ENCODE data around the gene MERTK. TPM values are rescaled to one million over a fixed set of nuclear protein-coding genes. Genes with fewer than 3 reads are reported as not detected.
A peak's percentile ranks its signal among the peaks of the same experiment; 100 is the strongest.

Gene MERTK
- total and polyA plus RNA-seq, 2 of the 13 experiments (the other 11 are each of a cell fraction or from before 2014, with no cell fraction given) = 37.3 to 44.7 TPM

DNA sequence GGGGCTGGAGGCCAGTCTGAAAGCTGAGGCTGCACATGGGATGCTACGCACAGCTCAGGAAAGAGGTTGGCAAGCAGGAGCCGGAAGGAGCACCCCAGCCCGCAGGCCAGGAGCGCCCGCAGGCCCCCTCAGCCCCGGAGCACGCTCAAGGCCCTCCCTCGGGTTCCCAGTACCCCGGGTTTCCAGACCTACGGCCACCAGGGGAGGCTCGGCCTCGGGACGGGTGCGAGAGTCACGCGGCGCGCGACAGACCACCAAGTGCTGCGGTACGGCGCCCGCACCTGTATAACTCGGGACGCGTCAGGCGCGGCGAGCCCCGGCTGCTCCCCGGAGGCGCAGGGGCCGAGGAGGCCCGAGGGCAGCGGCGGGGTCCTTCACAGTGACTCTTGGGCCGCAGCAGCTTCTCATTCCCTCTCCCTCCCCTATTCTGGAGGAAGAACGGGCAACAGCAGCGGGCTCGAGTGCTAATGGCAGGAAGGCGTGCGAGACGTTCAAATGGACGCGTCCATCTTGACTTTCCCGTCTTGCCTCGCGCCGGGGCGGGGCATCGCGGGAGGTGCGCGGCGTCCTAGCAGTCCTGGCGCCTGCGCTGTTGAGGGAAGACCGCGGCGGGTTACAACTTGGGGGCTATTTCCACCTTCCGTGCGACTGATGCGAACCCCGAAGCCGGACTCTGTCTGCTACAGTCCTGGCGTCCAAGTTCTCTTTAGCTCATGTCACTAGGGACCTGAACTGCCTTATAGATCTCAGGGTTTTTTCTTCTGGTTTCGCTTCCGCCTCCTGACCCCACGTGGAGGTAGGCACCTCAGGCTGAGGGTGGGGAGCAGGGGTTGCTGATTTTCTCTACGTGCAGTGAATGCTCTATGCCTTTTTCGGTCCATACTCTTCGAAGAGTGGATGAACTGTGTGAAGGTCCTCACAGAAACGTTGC lies 14.5 kb upstream of the MERTK start, which contains the start of gene ANAPC1 (continued):
- TF ChIP-seq HOXA3 (CRISPR knock-in tag; IDR thresholded peaks at IDR 0.05) (peak; percentile 94), ARHGAP35 (CRISPR knock-in tag; IDR thresholded peaks at IDR 0.05; ENCODE audit: borderline replicate concordance) (peak; percentile 77), ZNF672 (CRISPR knock-in tag; IDR thresholded peaks at IDR 0.05) (no peak), ZKSCAN1 (IDR thresholded peaks at IDR 0.05; ENCODE audit: low read length) (no peak), PHF21A (CRISPR knock-in tag; IDR thresholded peaks at IDR 0.05) (peak; percentile 87; the same call in 1 of the 2 replicates), NFYC (CRISPR knock-in tag; IDR thresholded peaks at IDR 0.05) (no peak; the same call in 1 of the 2 replicates), ZNF280D (CRISPR knock-in tag; IDR thresholded peaks at IDR 0.05) (no peak; the same call in 1 of the 2 replicates), MEF2D (CRISPR knock-in tag; IDR thresholded peaks at IDR 0.05) (0 out of 2 replicates have a peak, but pooled peaks have one; percentile 28), ARID3A (IDR thresholded peaks at IDR 0.05; ENCODE audit: low read depth, low read length) (no peak), TBL1XR1 (IDR thresholded peaks at IDR 0.05; ENCODE audit: borderline replicate concordance, low read length, partially characterized antibody) (peak; percentile 51), JUND (CRISPR knock-in tag; IDR thresholded peaks at IDR 0.05) (peak; percentile 15; the same call in 1 of the 2 replicates), E2F1 (CRISPR knock-in tag; IDR thresholded peaks at IDR 0.05) (peak; percentile 82), REL (CRISPR knock-in tag; conservative IDR thresholded peaks at IDR 0.05) (0 out of 2 replicates have a peak, but pooled peaks have one; percentile 55), ZFYVE20 (CRISPR knock-in tag; IDR thresholded peaks at IDR 0.05; ENCODE audit: borderline replicate concordance, low read depth) (0 out of 2 replicates have a peak, but pooled peaks have one; percentile 45), TBX3 (IDR thresholded peaks at IDR 0.05; ENCODE audit: borderline replicate concordance) (no peak), BORCS8-MEF2B (CRISPR knock-in tag; IDR thresholded peaks at IDR 0.05) (peak; percentile 61; the same call in 1 of the 2 replicates), ZFP36 (IDR thresholded peaks at IDR 0.05; ENCODE audit: borderline replicate concordance, low read depth, low read length, partially characterized antibody) (no peak)
- TF ChIP-seq, protein P1, sequence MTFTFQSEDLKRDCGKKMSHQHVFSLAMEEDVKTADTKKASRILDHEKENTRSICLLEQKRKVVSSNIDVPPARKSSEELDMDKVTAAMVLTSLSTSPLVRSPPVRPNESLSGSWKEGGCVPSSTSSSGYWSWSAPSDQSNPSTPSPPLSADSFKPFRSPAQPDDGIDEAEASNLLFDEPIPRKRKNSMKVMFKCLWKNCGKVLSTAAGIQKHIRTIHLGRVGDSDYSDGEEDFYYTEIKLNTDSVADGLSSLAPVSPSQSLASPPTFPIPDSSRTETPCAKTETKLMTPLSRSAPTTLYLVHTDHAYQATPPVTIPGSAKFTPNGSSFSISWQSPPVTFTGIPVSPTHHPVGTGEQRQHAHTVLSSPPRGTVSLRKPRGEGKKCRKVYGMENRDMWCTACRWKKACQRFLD (CRISPR knock-in tag; IDR thresholded peaks at IDR 0.05; ENCODE audit: borderline replicate concordance) = peak; percentile 94; the same call in 1 of the 2 replicates
- TF ChIP-seq, protein P2, sequence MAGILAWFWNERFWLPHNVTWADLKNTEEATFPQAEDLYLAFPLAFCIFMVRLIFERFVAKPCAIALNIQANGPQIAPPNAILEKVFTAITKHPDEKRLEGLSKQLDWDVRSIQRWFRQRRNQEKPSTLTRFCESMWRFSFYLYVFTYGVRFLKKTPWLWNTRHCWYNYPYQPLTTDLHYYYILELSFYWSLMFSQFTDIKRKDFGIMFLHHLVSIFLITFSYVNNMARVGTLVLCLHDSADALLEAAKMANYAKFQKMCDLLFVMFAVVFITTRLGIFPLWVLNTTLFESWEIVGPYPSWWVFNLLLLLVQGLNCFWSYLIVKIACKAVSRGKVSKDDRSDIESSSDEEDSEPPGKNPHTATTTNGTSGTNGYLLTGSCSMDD (CRISPR knock-in tag; IDR thresholded peaks at IDR 0.05) = no peak
